Mammary epithelial cell (primary cell): Measurements from ENCODE around the gene MUSK.

Source experiments
- CTCF ChIP-seq, 2 donors: IDR thresholded peaks in 1 of 2; conservative IDR thresholded peaks in 1 of 2; 2 replicates each; pipeline ENCODE4 v1.5.1; 2011 to 2012; ENCODE audit warnings: inconsistent platforms in 2 of 2, low read length in 2 of 2, mild to moderate bottlenecking in 2 of 2, control low read depth in 1 of 2, low read depth in 1 of 2; ENCODE audit not compliant: insufficient read depth in 1 of 2; ENCODE audit errors: extremely low read depth in 1 of 2
- EZH2 ChIP-seq: IDR thresholded peaks from 2 replicates; pipeline ENCODE4 v1.6.1; 2012; ENCODE audit warnings: low read length, inconsistent platforms, borderline replicate concordance

- TF ChIP-seq CTCF (conservative IDR thresholded peaks at IDR 0.05 in 1 of 2, IDR thresholded peaks at IDR 0.05 in 1 of 2; ENCODE audit: extremely low read depth in 1 of 2, insufficient read depth in 1 of 2, low read depth in 1 of 2, low read length in 2 of 2): no peak
- no peak for TF ChIP-seq EZH2
Measured at GRCh38 chr9:110801426-110801825, 132.8 kb downstream of the MUSK start.
